Activated naive CD4-positive, alpha-beta T cell treated with anti-CD3 and anti-CD28 coated beads, Interleukin-2, amount 50 U/mL, for 16 hours (primary cell): ENCODE data around the gene LRIG1.
A peak's percentile ranks its signal among the peaks of the same experiment; 100 is the strongest.

Experiments used
- DNase-seq: peaks from one replicate; pipeline ENCODE4 v3.0.0-alpha.2; 2020

The LRIG1 gene

GRCh38 chr3:66485291-66485968 lies 15.4 kb downstream of the LRIG1 start:
- no peak for DNase-seq

GRCh38 chr3:66484106-66484844 lies 16.5 kb downstream of the LRIG1 start:
- DNase-seq, result no peak

GRCh38 chr3:66483409-66483906 lies 17.4 kb downstream of the LRIG1 start:
- DNase-seq, result no peak

- DNase-seq, result no peak
Measured at GRCh38 chr3:66483006-66483405, 17.8 kb downstream of the LRIG1 start.

- DNase-seq, result no peak
Measured at GRCh38 chr3:66482018-66482404, 18.8 kb downstream of the LRIG1 start.

- no peak for DNase-seq
Measured at GRCh38 chr3:66481071-66482017, 19.5 kb downstream of the LRIG1 start.

- peak; percentile 31 for DNase-seq
Measured at GRCh38 chr3:66480666-66481065, 20.2 kb downstream of the LRIG1 start.

GRCh38 chr3:66479532-66479947 lies 21.3 kb downstream of the LRIG1 start:
- no peak for DNase-seq

GRCh38 chr3:66478960-66479359 lies 21.9 kb downstream of the LRIG1 start:
- DNase-seq, result no peak

- DNase-seq, result no peak
Measured at GRCh38 chr3:66477856-66478255, 23.0 kb downstream of the LRIG1 start.

GRCh38 chr3:66476852-66477381 lies 23.9 kb downstream of the LRIG1 start:
- DNase-seq, result no peak

GRCh38 chr3:66475386-66476020 lies 25.3 kb downstream of the LRIG1 start:
- DNase-seq, result no peak

GRCh38 chr3:66473692-66474091 lies 27.1 kb downstream of the LRIG1 start:
- no peak for DNase-seq

- no peak for DNase-seq
Measured at GRCh38 chr3:66473181-66473580, 27.6 kb downstream of the LRIG1 start.

- peak; percentile 43 for DNase-seq
Measured at GRCh38 chr3:66472313-66473134, 28.3 kb downstream of the LRIG1 start.

GRCh38 chr3:66470956-66471686 lies 29.7 kb downstream of the LRIG1 start:
- DNase-seq, result no peak

- DNase-seq, result no peak
Measured at GRCh38 chr3:66470285-66470684, 30.5 kb downstream of the LRIG1 start.

- DNase-seq, result no peak
Measured at GRCh38 chr3:66469220-66469640, 31.6 kb downstream of the LRIG1 start.

GRCh38 chr3:66467996-66468735 lies 32.7 kb downstream of the LRIG1 start:
- DNase-seq, result no peak
